Measurements from ENCODE around the gene DOK3. TPM values are rescaled to one million over a fixed set of nuclear protein-coding genes. Genes with fewer than 3 reads are reported as not detected.
A peak's percentile ranks its signal among the peaks of the same experiment; 100 is the strongest.

DOK3 gene
- total and polyA plus RNA-seq, 10 of the 15 experiments (the other 5 are each of a cell fraction or from before 2014, with no cell fraction given) = 6.6 to 107 (median 52.1) TPM

- in situ Hi-C loops (cut with MboI) (no loop called here), intact Hi-C loops (cut with micrococcal nuclease; ENCODE audit: unreplicated experiment) (no loop called here)
- H3K9me3 ChIP-seq (replicated peaks; ENCODE audit: control insufficient read depth, insufficient read depth, low read length) = no peaks in the 10 kb centered on the region
- 82% methylated on average over 11 of the region's 11 CpGs for WGBS (ENCODE audit: insufficient coverage, insufficient replicate concordance, low lambda C conversion rate, missing lambda C conversion rate)
- no peaks in the 10 kb centered on the region for H3K27me3 ChIP-seq (replicated peaks in 1 of 2; ENCODE audit: control insufficient read depth in 2 of 2, insufficient read depth in 2 of 2, low read length in 1 of 2)
- ChIA-PET CTCF (interaction anchor here (1.5 kb wide), 1 partner anchor 62 kb away, joined by 4 read pairs; no protein-coding TSS in a partner anchor), SMC1A (ENCODE audit: uncharacterized antibody, unreplicated experiment) (no interaction called here), POLR2A (no interaction called here), RAD21 (ENCODE audit: unreplicated experiment) (no interaction called here)
- no peak overlapping the region for H2AFZ ChIP-seq (ENCODE audit: control insufficient read depth, low read depth, low read length)
- FAIRE-seq (no peak), ATAC-seq (no peak), DNase-seq (ENCODE audit: low read depth, low spot score) (no peak)
- H4K20me1 ChIP-seq (ENCODE audit: control insufficient read depth, insufficient read depth) = no peaks in the 10 kb centered on the region
- no peak overlapping the region for H3K4me2 ChIP-seq (ENCODE audit: control insufficient read depth, insufficient read depth)
- no peak overlapping the region for H3K4me3 ChIP-seq
- no peaks in the 10 kb centered on the region for H3K79me2 ChIP-seq (ENCODE audit: control insufficient read depth, insufficient read depth, low read length)
- TF ChIP-seq DPF2 (IDR thresholded peaks at IDR 0.05) = no peak
- TF ChIP-seq NRF1 (conservative IDR thresholded peaks at IDR 0.05; ENCODE audit: low read depth, low read length) = no peak
- TF ChIP-seq POU2F2 (IDR thresholded peaks at IDR 0.05; ENCODE audit: borderline replicate concordance, low read depth, low read length) = no peak
- no peak for TF ChIP-seq RFX5 (IDR thresholded peaks at IDR 0.05; ENCODE audit: low read depth, low read length)
- no peak for TF ChIP-seq CREM (IDR thresholded peaks at IDR 0.05; ENCODE audit: low read depth)
- no peak for TF ChIP-seq TBL1XR1 (IDR thresholded peaks at IDR 0.05; ENCODE audit: low read depth, low read length)
- no peak for TF ChIP-seq IKZF2 (IDR thresholded peaks at IDR 0.05)
- H3K36me3 ChIP-seq (ENCODE audit: control insufficient read depth in 2 of 2, insufficient read depth in 2 of 2, low read length in 1 of 2) = no peaks in the 10 kb centered on the region
- no TSS peak for BruUV-seq (replicated peaks)
- H3K9ac ChIP-seq (ENCODE audit: control insufficient read depth, insufficient read depth, low read length) = no peak overlapping the region
- no peaks in the 10 kb centered on the region; the same call in 1 of the 2 replicates for H3K4me1 ChIP-seq (ENCODE audit: control insufficient read depth, insufficient read depth, low read length)
- no peak overlapping the region for H3K27ac ChIP-seq (ENCODE audit: control insufficient read depth, insufficient read depth)
These were observed 44.6 kb downstream of the DOK3 start for GRCh38 chr5:177465044-177465443.

GRCh38 chr5:177462021-177462670 lies 47.5 kb downstream of the DOK3 start:
- Histone ChIP-seq H2AFZ (ENCODE audit: control insufficient read depth, low read depth, low read length) (peak overlapping the region; percentile 7; the same call in 1 of the 2 replicates), H3K4me2 (ENCODE audit: control insufficient read depth, insufficient read depth) (0 out of 2 replicates have a peak overlapping the region, but pooled peaks have one; percentile 9), H3K36me3 (ENCODE audit: control insufficient read depth in 2 of 2, insufficient read depth in 2 of 2, low read length in 1 of 2) (no peaks in the 10 kb centered on the region), H3K27me3 (replicated peaks in 1 of 2; ENCODE audit: control insufficient read depth in 2 of 2, insufficient read depth in 2 of 2, low read length in 1 of 2) (no peaks in the 10 kb centered on the region), H3K4me3 (no peak overlapping the region), H3K9me3 (replicated peaks; ENCODE audit: control insufficient read depth, insufficient read depth, low read length) (no peaks in the 10 kb centered on the region), H3K79me2 (ENCODE audit: control insufficient read depth, insufficient read depth, low read length) (no peaks in the 10 kb centered on the region), H3K4me1 (ENCODE audit: control insufficient read depth, insufficient read depth, low read length) (no peaks in the 10 kb centered on the region; the same call in 1 of the 2 replicates), H4K20me1 (ENCODE audit: control insufficient read depth, insufficient read depth) (no peaks in the 10 kb centered on the region), H3K9ac (ENCODE audit: control insufficient read depth, insufficient read depth, low read length) (no peak overlapping the region), H3K27ac (ENCODE audit: control insufficient read depth, insufficient read depth) (no peak overlapping the region)
- 36% methylated on average over 25 of the region's 27 CpGs for WGBS (ENCODE audit: insufficient coverage, insufficient replicate concordance, low lambda C conversion rate, missing lambda C conversion rate)
- POLR2A ChIA-PET = interaction anchor here (0.6 kb wide), 1 partner anchor 44 kb away, joined by 5 read pairs; no protein-coding TSS in a partner anchor
- SMC1A ChIA-PET (ENCODE audit: uncharacterized antibody, unreplicated experiment) = no interaction called here
- RAD21 ChIA-PET (ENCODE audit: unreplicated experiment) = no interaction called here
- FAIRE-seq (no peak), ATAC-seq (no peak), DNase-seq (ENCODE audit: low read depth, low spot score) (no peak)
- intact Hi-C loops (cut with micrococcal nuclease; ENCODE audit: unreplicated experiment) (no loop called here), in situ Hi-C loops (cut with MboI) (no loop called here)
- CTCF ChIA-PET = no interaction called here
- BruUV-seq (replicated peaks) = no TSS peak
- TF ChIP-seq KLF5 (IDR thresholded peaks at IDR 0.05; ENCODE audit: partially characterized antibody) (no peak), IKZF2 (IDR thresholded peaks at IDR 0.05) (no peak), IKZF1 (conservative IDR thresholded peaks at IDR 0.05) (peak; percentile 25; the same call in 1 of the 2 replicates)

Measured in GM12878 (cell line).